IMR-90 (cell line): ENCODE measurements around the gene KLF2. TPM values are rescaled to one million over a fixed set of nuclear protein-coding genes. Genes with fewer than 3 reads are reported as not detected.

Experiments used
- ATAC-seq: fragments of 200-7000 bp; cut with Tn5 transposase; 2 replicates; pipeline ENCODE4 v1.9.1; 2020; ENCODE audit warnings: low read depth, mild to moderate bottlenecking, moderate library complexity
- BruUV-seq: library from RNA; stranded (reverse); fragments of 400-500 nt; replicated peaks from 2 replicates; lab custom pipeline; 2021; lab: Mats Ljungman, UMichigan
- CTCF ChIA-PET: fragments of 300-600 bp; formaldehyde crosslinking; extraction: SDS; loops from one replicate; lab custom pipeline; 2021; ENCODE audit warnings: antibody characterized with exemption; lab: Yijun Ruan, JAX
- POLR2A ChIA-PET: fragments of 300-600 bp; sonication (Branson Sonifier 250); formaldehyde crosslinking; loops from one replicate; lab custom pipeline; 2022; ENCODE audit warnings: antibody characterized with exemption; ENCODE audit not compliant: unreplicated experiment; lab: Charles Lee
- DNase-seq: peaks from one replicate; pipeline ENCODE4 v3.0.0; 2013
- H2AFZ ChIP-seq: replicated peaks from 2 replicates; pipeline ENCODE3; 2013; ENCODE audit warnings: low read length, mild to moderate bottlenecking; ENCODE audit not compliant: poor library complexity
- H2AK5ac ChIP-seq: 2 replicates; pipeline ENCODE4 v1.6.1; 2013; ENCODE audit warnings: low read depth, low read length, inconsistent platforms
- H2AK9ac ChIP-seq: replicated peaks from 2 replicates; pipeline ENCODE3; 2013; ENCODE audit warnings: mild to moderate bottlenecking, low read depth, low read length, moderate library complexity; ENCODE audit not compliant: poor library complexity
- H2BK120ac ChIP-seq: 2 replicates; pipeline ENCODE4 v1.6.1; 2013; ENCODE audit warnings: low read depth, low read length, inconsistent platforms
- H2BK15ac ChIP-seq: 3 replicates; pipeline ENCODE4 v1.6.1; 2013; ENCODE audit warnings: low read depth, low read length, inconsistent platforms
- H2BK20ac ChIP-seq: 2 replicates; pipeline ENCODE4 v1.6.1; 2013; ENCODE audit warnings: low read depth, mild to moderate bottlenecking, inconsistent platforms, low read length, moderate library complexity
- H2BK5ac ChIP-seq: 2 replicates; pipeline ENCODE4 v1.6.1; 2013; ENCODE audit warnings: mild to moderate bottlenecking, low read depth, low read length, inconsistent platforms; ENCODE audit not compliant: poor library complexity, severe bottlenecking
- H3K14ac ChIP-seq: replicated peaks from 2 replicates; pipeline ENCODE4 v1.6.1; 2013; ENCODE audit warnings: low read depth, low read length, inconsistent platforms
- H3K18ac ChIP-seq: 2 replicates; pipeline ENCODE4 v1.6.1; 2013; ENCODE audit warnings: low read depth, low read length, control low read depth
- H3K23ac ChIP-seq: 2 replicates; pipeline ENCODE4 v1.6.1; 2013; ENCODE audit warnings: low read depth, low read length, inconsistent platforms
- H3K27ac ChIP-seq: 2 replicates; pipeline ENCODE4 v1.5.1; 2013; ENCODE audit warnings: mild to moderate bottlenecking, control low read depth, low read length; ENCODE audit not compliant: insufficient read depth
- H3K27me3 ChIP-seq: 2 replicates; pipeline ENCODE4 v1.6.1; 2013; ENCODE audit warnings: low read length; ENCODE audit not compliant: control insufficient read depth, insufficient read depth
- H3K36me3 ChIP-seq: 2 replicates; pipeline ENCODE4 v1.6.1; 2013; ENCODE audit warnings: low read length, mixed read lengths; ENCODE audit not compliant: control insufficient read depth, insufficient read depth
- H3K4ac ChIP-seq: 2 replicates; pipeline ENCODE4 v1.6.1; 2013; ENCODE audit warnings: low read depth, low read length, inconsistent platforms
- H3K4me1 ChIP-seq: 2 replicates; pipeline ENCODE4 v1.6.1; 2013; ENCODE audit warnings: low read length, mixed read lengths; ENCODE audit not compliant: control insufficient read depth, insufficient read depth
- H3K4me2 ChIP-seq: 2 replicates; pipeline ENCODE4 v1.6.1; 2013; ENCODE audit warnings: low read depth, mild to moderate bottlenecking, control low read depth, low read length, moderate library complexity
- H3K4me3 ChIP-seq: 2 replicates; pipeline ENCODE4 v1.5.1; 2013; ENCODE audit warnings: low read depth, mild to moderate bottlenecking, control low read depth, low read length, moderate library complexity; ENCODE audit not compliant: insufficient read depth
- H3K56ac ChIP-seq: 2 replicates; pipeline ENCODE4 v1.6.1; 2013; ENCODE audit warnings: low read length, inconsistent platforms; ENCODE audit not compliant: insufficient read depth; ENCODE audit errors: extremely low read depth
- H3K79me1 ChIP-seq, 2 experiments: 2 replicates each; pipeline ENCODE4 v1.6.1; 2013; ENCODE audit warnings: low read length in 2 of 2, inconsistent platforms in 1 of 2, low read depth in 1 of 2
- H3K9ac ChIP-seq: 2 replicates; pipeline ENCODE4 v1.6.1; 2013; ENCODE audit warnings: low read depth, low read length, control low read depth
- H3K9me1 ChIP-seq: 2 replicates; pipeline ENCODE4 v1.6.1; 2013; ENCODE audit warnings: low read length, inconsistent platforms; ENCODE audit not compliant: insufficient read depth
- H3K9me3 ChIP-seq: 2 replicates; pipeline ENCODE4 v1.6.1; 2013; ENCODE audit warnings: low read length; ENCODE audit not compliant: control insufficient read depth, insufficient read depth
- H4K20me1 ChIP-seq: 2 replicates; pipeline ENCODE4 v1.6.1; 2013; ENCODE audit warnings: low read length, inconsistent platforms; ENCODE audit not compliant: insufficient read depth
- H4K5ac ChIP-seq: 2 replicates; pipeline ENCODE4 v1.6.1; 2013; ENCODE audit warnings: mild to moderate bottlenecking, low read depth, low read length, control low read depth
- H4K8ac ChIP-seq, 2 experiments: 2 replicates each; pipeline ENCODE4 v1.6.1; 2013; ENCODE audit warnings: low read depth in 2 of 2, low read length in 2 of 2, control low read depth in 1 of 2, inconsistent platforms in 1 of 2
- H4K91ac ChIP-seq: 2 replicates; pipeline ENCODE4 v1.6.1; 2013; ENCODE audit warnings: low read depth, low read length, inconsistent platforms; ENCODE audit not compliant: insufficient read depth
- BHLHE40 ChIP-seq: fragments of 150-350 bp; IDR thresholded peaks from 2 replicates; pipeline ENCODE4 v1.6.1; 2016; ENCODE audit warnings: mild to moderate bottlenecking, low read depth, low read length
- CEBPB ChIP-seq: IDR thresholded peaks from 2 replicates; pipeline ENCODE4 v1.6.1; 2012; ENCODE audit warnings: low read depth, low read length, improper control_type of control experiment
- CHD1 ChIP-seq: IDR thresholded peaks from 2 replicates; pipeline ENCODE4 v1.6.1; 2012; ENCODE audit warnings: low read depth, low read length, improper control_type of control experiment
- FOS ChIP-seq: fragments of 150-350 bp; IDR thresholded peaks from 2 replicates; pipeline ENCODE4 v1.6.1; 2016; ENCODE audit warnings: low read depth, low read length
- MAFK ChIP-seq: IDR thresholded peaks from 2 replicates; pipeline ENCODE4 v1.6.1; 2012; ENCODE audit warnings: low read depth, low read length, improper control_type of control experiment
- MAZ ChIP-seq: IDR thresholded peaks from 2 replicates; pipeline ENCODE4 v1.6.1; 2012; ENCODE audit warnings: low read depth, mild to moderate bottlenecking, low read length, improper control_type of control experiment, moderate library complexity, borderline replicate concordance
- MXI1 ChIP-seq: IDR thresholded peaks from 2 replicates; pipeline ENCODE4 v1.6.1; 2012; ENCODE audit warnings: low read depth, mild to moderate bottlenecking, low read length, moderate library complexity, borderline replicate concordance
- NFE2L2 ChIP-seq: fragments of 150-350 bp; IDR thresholded peaks from 2 replicates; pipeline ENCODE4 v1.6.1; 2016; ENCODE audit warnings: low read depth, mild to moderate bottlenecking, low read length
- POLR2A ChIP-seq: IDR thresholded peaks from 2 replicates; pipeline ENCODE4 v1.6.1; 2012; ENCODE audit warnings: mild to moderate bottlenecking, low read depth, low read length
- RAD21 ChIP-seq: IDR thresholded peaks from 2 replicates; pipeline ENCODE4 v1.6.1; 2012; ENCODE audit warnings: low read length, improper control_type of control experiment
- RCOR1 ChIP-seq: IDR thresholded peaks from 2 replicates; pipeline ENCODE4 v1.6.1; 2012; ENCODE audit warnings: mild to moderate bottlenecking, low read length, improper control_type of control experiment; ENCODE audit not compliant: insufficient replicate concordance
- RFX5 ChIP-seq: IDR thresholded peaks from 2 replicates; pipeline ENCODE4 v1.8.0; 2012; ENCODE audit warnings: low read depth, mild to moderate bottlenecking, low read length, moderate library complexity
- SMC3 ChIP-seq: fragments of 150-350 bp; IDR thresholded peaks from 2 replicates; pipeline ENCODE4 v1.6.1; 2016; ENCODE audit warnings: low read depth, mild to moderate bottlenecking, antibody characterized with exemption, low read length, moderate library complexity
- WGBS, 2 experiments: methylation state at CpG; one replicate each; pipeline versions ENCODE4 v1.1.5 to v1.1.7; 2013; ENCODE audit warnings: missing lambda C conversion rate in 2 of 2; ENCODE audit not compliant: insufficient read length in 1 of 2; ENCODE audit errors: extremely low coverage in 2 of 2; 5-methylcytosine and 5-hydroxymethylcytosine counted together
- dilution Hi-C: fragments of 300-500 bp; cut with HindIII; formaldehyde crosslinking; loops from one replicate; pipeline ENCODE4 v1.14.3; 2018; ENCODE audit warnings: low sequenced_read_pairs; ENCODE audit not compliant: unreplicated experiment
- in situ Hi-C: fragments of 300-500 bp; cut with MboI; formaldehyde crosslinking; loops from 3 replicates; pipeline ENCODE4 v1.14.3; 2019; ENCODE audit warnings: low sequenced_read_pairs, inconsistent platforms, mixed read lengths
- intact Hi-C: fragments of 100-400 bp; cut with micrococcal nuclease; formaldehyde crosslinking; loops from 2 replicates; pipeline ENCODE4 v1.10.0; 2022
- polyA plus RNA-seq, 3 experiments: library from polyadenylated mRNA; depleted of rRNA; stranded (reverse); fragments of >200 nt; gene quantifications; 2 replicates each; pipeline ENCODE4 v1.2.3, GENCODE V29; 2012; ENCODE audit warnings: low replicate concordance in 1 of 3
- total RNA-seq: library from RNA; depleted of rRNA; stranded (reverse); fragments of >200 nt; gene quantifications from 2 replicates; pipeline ENCODE4 v1.2.3, GENCODE V29; 2012
- TF ChIP-seq, protein P1 (sequence below): conservative IDR thresholded peaks from 2 replicates; pipeline ENCODE4 v1.5.1; 2012; ENCODE audit warnings: mild to moderate bottlenecking, low read depth, low read length, improper control_type of control experiment
- TF ChIP-seq, protein P2 (sequence below): fragments of 150-350 bp; IDR thresholded peaks from 2 replicates; pipeline ENCODE4 v1.6.1; 2016; ENCODE audit warnings: low read depth, mild to moderate bottlenecking, low read length, moderate library complexity, borderline replicate concordance

The KLF2 gene
- total and polyA plus RNA-seq, 2 of the 4 experiments (the other 2 are of a cell fraction): 1.1 to 34.4 TPM

DNA sequence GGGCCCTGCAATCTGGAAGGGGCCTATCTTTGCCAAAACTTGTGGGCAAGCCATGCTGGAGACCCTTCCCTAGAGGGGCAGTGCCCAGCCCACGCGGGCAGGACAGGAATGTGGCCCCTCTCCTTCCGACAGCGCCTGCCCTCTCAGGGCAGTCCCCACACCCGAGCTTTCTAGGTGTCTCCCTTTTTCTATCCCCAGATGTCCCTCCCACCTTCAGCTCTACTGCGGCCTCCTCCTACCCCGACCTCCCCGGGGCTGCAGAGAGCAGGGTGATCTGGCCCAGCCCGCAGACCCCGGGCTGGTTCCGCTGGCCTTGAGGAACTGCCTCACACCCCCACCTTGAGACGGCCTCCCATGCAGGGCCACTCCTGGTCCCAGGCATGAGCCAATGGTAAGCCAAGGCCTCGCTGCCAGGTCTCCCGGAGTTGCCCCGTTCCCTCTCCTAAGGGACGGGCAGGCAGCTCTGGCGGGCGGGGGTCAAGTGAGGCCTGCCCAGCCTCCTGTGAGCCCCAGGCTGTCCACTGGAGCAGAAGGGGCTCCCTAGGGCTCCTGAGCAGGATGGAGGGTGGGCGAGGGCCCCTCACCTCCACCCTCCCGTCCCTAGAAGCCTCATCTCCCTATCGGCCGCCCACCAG, 39.7 kb downstream of the KLF2 start:
- no peak overlapping the region for H2BK5ac ChIP-seq
- no TSS peak for BruUV-seq
- no peak overlapping the region for H2AK9ac ChIP-seq
- H4K5ac ChIP-seq: no peak overlapping the region
- H3K9ac ChIP-seq: no peak overlapping the region
- no peak overlapping the region for H3K27ac ChIP-seq
- H3K27me3 ChIP-seq: no peaks in the 10 kb centered on the region
- H2AFZ ChIP-seq: no peak overlapping the region
- H4K8ac ChIP-seq: no peak overlapping the region
- 82% methylated on average over 8 of the region's 22 CpGs; no CpG with 5 or more reads in 1 of the 2 experiments for WGBS, 2 experiments
- no peaks in the 10 kb centered on the region for H3K4me1 ChIP-seq
- intact Hi-C loops: no loop called here
- no peak overlapping the region for H2BK20ac ChIP-seq
- DNase-seq (no peak), ATAC-seq (no peak)
- POLR2A ChIA-PET: no interaction called here
- no peak overlapping the region for H2AK5ac ChIP-seq
- no peak overlapping the region for H3K14ac ChIP-seq
- H4K91ac ChIP-seq: no peak overlapping the region
- H3K4ac ChIP-seq: no peak overlapping the region
- dilution Hi-C loops: no loop called here
- H3K23ac ChIP-seq: no peak overlapping the region
- peaks cover 7% of the 10 kb centered on the region in 2 experiments; a peak in 2 of 4 replicates for H3K79me1 ChIP-seq
- no peaks in the 10 kb centered on the region for H3K9me3 ChIP-seq
- H4K20me1 ChIP-seq: 0 out of 2 replicates have a peak, but pooled peaks cover 3% of the 10 kb centered on the region
- no peaks in the 10 kb centered on the region for H3K36me3 ChIP-seq
- no peak overlapping the region for H2BK120ac ChIP-seq
- in situ Hi-C loops: no loop called here
- CTCF ChIA-PET: no interaction called here
- peaks cover 6% of the 10 kb centered on the region for H3K9me1 ChIP-seq
- H3K56ac ChIP-seq: no peak overlapping the region
- no peak overlapping the region for H2BK15ac ChIP-seq
- H3K18ac ChIP-seq: no peak overlapping the region
- H3K4me3 ChIP-seq: no peak overlapping the region
- TF ChIP-seq POLR2A (no peak), RAD21 (no peak), RFX5 (no peak), MAZ (no peak), FOS (no peak), SMC3 (no peak), CEBPB (no peak), RCOR1 (no peak), MAFK (no peak), CHD1 (no peak), MXI1 (no peak), NFE2L2 (no peak), BHLHE40 (no peak)
- TF ChIP-seq, protein P1, sequence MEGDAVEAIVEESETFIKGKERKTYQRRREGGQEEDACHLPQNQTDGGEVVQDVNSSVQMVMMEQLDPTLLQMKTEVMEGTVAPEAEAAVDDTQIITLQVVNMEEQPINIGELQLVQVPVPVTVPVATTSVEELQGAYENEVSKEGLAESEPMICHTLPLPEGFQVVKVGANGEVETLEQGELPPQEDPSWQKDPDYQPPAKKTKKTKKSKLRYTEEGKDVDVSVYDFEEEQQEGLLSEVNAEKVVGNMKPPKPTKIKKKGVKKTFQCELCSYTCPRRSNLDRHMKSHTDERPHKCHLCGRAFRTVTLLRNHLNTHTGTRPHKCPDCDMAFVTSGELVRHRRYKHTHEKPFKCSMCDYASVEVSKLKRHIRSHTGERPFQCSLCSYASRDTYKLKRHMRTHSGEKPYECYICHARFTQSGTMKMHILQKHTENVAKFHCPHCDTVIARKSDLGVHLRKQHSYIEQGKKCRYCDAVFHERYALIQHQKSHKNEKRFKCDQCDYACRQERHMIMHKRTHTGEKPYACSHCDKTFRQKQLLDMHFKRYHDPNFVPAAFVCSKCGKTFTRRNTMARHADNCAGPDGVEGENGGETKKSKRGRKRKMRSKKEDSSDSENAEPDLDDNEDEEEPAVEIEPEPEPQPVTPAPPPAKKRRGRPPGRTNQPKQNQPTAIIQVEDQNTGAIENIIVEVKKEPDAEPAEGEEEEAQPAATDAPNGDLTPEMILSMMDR: no peak
- TF ChIP-seq, protein P2, sequence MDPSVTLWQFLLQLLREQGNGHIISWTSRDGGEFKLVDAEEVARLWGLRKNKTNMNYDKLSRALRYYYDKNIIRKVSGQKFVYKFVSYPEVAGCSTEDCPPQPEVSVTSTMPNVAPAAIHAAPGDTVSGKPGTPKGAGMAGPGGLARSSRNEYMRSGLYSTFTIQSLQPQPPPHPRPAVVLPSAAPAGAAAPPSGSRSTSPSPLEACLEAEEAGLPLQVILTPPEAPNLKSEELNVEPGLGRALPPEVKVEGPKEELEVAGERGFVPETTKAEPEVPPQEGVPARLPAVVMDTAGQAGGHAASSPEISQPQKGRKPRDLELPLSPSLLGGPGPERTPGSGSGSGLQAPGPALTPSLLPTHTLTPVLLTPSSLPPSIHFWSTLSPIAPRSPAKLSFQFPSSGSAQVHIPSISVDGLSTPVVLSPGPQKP: no peak
- H3K4me2 ChIP-seq: no peak overlapping the region
